NCI-H128 (cell line): ENCODE measurements around the gene PRKAB2.
"Not testable (repeated sequence)": the region's sequence is repeated elsewhere in the genome, so short reads cannot be mapped to it uniquely, and the experiment has no call there.

ENCODE experiments used
- DNase-seq: peaks from one replicate; lab custom pipeline; 2025; ENCODE audit not compliant: unreplicated experiment; lab: John Stamatoyannopoulos, UW

PRKAB2 gene

DNA sequence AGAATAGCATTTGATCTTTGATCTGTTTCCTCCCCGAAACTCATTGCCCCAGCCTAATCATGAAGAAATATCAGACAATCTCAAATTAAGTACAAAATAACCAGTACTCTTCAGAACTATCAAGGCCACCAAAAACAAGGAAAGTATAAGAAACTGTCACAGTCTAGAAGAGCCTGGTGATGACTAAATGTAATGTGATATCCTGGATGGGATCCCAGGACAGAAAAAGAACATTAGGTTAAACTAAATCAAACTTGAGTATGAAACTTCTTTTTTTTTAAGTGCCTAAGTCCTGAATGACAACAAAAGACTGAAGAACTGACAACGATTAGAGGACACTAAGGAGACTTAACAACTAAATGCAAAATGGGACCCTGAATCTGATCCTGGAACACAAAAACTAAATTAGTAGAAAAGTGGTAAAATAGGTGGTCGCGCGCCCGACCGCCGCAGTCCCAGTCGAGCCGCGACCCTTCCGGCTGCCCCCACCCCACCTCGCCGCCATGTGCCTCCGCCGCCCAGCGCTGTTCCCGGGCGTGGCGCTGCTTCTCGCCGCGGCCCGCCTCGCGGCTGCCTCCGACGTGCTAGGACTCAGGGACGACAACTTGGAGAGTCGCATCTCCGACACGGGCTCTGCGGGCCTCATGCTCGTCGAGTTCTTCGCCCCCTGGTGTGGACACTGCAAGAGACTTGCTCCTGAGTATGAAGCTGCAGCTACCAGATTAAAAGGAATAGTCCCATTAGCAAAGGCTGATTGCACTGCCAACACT lies 5.5 kb upstream of the PRKAB2 start:
- no peak for DNase-seq

DNA sequence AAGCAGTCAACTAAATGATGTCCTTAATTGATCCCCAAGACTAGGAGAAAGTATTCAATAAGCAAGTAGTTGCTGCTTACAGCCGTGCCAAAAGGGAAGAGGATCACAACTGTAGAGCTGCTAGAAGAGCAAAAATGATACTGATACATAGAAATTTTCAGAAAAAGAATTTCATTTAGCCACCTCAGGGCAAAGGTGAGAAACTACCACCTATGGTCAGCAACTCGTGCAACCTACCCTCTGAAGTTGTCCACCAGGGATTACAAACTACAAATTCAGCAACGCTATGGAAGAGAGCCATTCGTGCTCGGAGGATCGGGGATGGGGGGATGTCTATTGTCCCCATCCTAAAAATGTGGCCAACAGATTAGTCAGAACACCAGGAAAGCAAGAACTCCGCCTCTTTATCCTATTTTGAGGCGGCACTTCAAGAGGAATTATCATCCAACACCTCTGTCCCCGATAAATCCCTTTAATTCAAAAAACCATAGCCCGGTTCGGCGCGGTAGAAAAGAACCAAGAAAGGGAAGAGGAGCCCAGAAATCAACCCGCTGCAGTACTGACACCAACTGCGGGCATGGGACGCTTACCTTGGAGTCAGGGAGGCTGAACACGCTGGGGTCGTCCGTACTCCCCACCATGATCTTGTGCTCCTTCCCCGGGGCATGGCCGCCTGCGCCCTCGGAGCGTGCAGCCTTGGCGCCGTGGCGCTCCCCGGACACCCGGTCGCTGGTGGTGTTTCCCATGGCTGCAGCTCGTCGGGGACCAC lies 687 bp downstream of the PRKAB2 start:
- DNase-seq: no peak

DNA sequence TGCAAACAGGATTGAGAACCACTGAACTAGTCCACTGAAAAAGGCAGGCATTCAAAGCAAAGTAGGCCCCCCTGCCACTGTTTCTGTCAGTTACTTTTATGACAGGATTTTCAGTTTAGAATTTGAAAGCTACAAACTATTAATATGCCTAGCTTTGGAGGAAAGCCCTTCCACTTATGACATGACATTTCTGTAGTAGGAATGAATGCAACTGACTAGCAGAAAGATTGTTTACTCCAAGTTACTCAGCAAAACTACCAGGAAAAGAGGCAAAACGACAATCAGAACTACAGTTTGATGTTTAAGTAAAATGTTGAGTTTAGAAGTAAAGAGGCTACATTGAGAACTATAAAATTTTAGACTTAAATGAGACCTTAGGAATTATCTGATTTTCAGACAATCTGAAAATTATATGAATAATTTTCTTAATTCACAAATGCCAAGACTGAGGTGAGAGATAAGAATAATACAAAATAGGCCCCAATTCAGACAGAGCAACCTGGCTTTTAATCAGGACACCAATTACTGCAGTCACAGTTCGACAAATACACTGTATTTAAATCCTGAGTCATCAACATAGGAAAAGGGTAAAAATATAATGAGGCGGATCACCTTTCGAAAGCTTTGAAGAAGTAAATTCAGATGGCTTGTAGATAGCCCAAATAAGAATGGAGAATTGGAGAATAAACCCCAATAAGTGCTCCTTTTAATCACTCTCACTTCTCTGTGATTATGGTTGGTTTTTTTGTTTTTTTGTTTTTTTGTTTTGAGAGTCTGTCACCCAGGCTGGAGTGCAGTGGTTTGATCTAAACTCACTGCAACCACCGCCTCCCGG lies 2.2 kb downstream of the PRKAB2 start:
- no peak for DNase-seq

DNA sequence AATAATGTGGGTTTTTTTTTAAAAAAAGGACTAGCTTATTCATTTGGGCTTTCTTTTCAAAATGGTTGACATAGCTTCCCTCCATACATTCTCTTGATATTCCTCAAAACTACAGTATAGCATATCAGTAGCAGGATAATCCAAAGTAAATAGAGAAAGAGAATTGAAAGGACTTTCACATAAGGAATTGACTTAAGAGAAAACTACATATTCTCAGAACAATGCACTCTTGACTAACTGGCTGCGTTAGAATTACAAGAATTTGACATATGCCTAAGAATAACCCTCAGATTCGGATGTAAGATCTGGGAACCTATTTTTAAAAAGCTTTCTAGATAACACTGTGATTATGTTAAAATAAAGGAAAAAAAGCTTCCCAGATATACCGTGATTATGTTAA lies 3.1 kb downstream of the PRKAB2 start:
- no peak for DNase-seq

DNA sequence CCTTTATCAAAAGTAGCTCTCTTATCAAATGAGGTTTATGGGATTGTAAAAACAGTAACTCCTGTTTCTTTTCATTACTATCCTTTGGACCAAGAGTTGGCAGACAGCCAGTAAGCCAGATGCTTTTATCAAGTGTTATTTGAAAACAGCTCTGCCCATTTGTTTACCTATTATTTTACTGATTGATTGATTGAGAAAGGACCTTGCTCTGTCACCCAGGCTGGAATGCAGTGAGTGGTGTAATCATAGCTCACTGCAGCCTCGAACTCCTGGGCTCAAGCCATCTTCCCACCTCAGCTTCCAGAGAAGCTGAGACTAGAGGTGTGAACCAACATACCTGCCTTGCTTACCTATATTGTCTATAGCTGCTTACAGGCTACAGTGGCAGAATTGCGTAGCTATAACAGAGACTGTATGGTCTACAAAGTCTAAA lies 3.6 kb downstream of the PRKAB2 start:
- DNase-seq: no peak

DNA sequence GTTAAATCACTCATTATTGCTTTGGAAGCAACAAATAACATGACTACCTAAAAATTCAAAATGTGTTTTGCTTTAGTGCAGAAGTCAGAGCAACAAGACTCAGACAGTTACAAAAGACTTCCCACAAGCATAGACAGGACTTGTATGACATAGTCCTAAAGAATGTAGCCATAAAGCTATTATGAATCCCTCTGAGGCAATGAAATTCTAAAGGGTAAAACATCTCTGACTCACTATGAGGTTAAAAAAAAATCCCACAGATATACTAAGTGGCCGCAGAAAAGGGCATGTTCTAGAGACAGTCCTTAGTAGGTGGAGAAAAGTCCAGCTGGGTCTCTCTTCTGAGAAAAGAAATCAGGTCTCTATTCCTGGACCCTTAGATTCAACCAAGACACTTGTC lies 4.9 kb downstream of the PRKAB2 start:
- DNase-seq: no peak

DNA sequence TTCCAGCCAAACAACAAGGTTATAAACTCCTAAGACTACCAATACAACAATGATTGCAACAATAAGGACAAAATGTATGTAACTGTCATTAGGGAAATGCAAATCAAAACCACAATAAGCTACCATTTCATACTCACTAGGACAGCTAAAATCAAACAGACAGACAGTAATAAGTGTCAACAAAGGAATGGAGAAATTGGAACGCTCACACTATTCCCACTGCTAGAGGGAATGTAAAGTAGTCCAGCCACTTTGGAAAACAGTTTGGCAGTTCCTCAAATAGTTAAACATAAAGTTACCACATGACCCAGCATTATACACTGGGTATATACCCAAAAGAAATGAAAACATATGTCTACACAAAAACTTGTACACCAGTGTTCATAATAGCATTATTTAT lies 9.3 kb downstream of the PRKAB2 start:
- DNase-seq: no peak

DNA sequence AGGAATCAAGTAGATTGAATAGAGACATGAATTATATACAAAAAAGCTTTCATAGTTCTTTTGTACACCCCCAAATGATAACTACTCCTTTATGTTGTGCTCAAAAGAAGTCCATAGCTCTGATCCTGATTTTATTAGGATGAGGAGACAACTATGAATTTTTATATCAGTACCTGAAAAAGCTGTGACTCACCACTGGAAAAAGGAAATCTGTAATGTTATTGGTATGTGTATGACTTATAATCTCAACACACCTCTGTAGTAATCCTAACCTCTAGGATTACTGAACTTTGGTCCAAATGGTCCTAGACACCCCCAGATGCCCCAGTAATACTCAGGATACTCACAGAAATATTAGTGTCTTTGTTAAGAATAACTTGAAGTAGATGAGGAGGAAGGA lies 10.2 kb downstream of the PRKAB2 start:
- DNase-seq: no peak

DNA sequence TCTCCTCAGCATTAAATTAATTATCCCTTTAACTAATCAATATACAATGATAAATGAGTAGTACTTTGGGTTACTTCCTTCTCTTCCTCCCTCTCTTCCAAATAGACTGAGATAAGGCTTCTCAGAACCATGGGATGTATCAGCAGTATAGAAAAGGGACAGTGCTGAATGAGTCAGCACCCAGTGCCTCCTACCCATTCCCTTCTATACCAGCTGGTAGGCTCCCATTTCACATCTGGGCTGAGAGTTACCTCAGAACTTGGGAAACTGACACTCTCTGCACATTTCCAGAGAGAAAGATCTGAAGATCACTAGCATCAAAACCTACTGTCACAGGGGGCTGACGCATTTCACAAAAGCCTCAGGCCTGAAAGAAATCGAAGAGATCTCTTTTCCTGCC lies 15.2 kb downstream of the PRKAB2 start:
- not testable (repeated sequence) for DNase-seq

DNA sequence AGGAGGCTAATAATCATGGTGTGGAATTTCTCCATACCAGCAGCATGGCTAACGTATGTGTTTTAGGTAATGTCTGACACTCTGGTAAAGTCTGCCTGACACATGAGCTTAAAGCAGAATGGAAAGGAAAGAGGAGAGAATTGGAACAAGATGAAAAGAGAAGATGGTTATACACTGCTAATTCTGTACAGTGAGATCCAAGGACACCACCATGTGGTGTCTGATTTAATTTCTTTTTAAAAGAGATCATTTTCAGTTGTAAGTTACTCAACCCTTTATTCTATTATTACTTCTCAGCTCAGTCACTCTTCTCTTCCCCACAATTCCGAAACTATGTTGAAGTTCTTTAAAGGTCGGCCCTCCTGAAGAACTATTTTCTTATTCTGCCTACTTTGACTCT lies 15.6 kb downstream of the PRKAB2 start:
- DNase-seq: no peak

DNA sequence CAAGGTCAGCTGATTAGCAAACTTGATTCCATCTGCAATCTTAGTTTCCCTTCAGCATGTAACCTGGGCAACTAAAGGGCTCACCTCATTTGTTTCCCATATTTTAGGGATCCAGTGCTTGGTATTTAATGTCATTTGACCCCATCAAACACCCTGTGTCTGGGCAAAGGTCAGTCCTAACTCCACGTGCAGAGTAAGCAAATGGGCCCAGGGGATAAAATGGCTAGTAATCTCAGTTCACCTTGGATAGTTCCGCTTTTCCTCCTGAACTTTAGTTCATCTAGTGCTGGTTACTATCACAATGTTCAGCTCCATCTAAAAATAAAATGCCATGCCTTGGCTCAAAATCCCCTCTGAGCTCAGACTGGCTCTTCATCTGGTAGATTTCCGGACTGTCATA lies 19.5 kb downstream of the PRKAB2 start:
- DNase-seq: no peak

DNA sequence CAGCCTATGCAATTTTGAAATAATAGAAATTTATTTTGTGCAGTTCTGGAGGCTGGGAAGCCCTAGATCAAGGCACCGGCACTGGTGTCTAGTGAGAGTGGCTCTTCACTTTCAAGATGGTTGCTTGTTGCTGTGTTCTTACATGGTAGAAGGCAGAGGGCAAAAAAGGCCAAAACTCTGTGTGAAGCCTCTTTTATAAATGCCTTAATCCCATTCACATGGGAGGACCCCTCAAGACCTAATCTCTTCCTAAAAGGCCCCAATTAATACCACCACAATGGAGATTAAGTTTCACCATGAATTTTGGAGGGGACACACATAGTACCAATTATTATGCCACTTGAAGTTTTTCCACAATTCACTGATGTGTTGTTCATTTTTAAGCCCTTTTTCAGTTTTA lies 21.0 kb downstream of the PRKAB2 start:
- no peak for DNase-seq

DNA sequence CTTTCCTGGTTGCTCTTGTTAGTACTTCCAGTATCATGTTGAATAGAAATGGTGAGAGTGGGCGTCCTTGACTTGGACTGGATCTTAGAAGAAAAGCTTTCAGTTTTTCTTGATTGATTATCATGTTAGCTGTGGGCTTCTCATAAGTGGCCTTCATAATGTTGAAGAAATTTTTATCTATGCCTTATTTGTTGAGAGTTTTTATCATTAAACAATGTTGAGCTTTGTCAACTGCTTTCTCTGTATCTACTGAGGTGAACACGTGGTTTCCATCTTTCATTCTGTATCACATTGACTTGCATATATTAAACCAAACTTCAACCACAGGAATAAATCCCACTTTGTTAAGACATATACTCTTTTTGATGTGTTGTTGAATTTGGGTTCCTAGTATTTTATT lies 29.4 kb downstream of the PRKAB2 start:
- no peak for DNase-seq

DNA sequence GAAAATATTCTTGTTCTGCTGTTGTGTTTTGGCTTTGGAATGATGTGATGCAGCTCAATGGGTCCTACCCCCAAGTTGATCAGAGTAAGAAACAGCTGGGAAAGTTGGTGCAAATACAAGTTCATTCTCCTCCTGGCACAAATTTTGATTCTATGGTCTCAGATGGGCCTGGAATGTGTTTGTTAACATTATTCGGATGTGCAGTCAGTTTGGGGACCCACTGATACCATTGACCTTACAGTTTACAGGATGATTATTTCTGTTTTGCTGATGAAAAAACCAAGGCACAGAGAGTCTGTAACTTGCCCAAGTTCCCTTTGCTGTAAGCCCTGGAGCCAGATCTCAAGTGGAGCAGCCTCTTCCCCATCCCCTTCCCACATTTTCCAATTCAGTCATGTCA lies 41.5 kb downstream of the PRKAB2 start:
- not testable (repeated sequence) for DNase-seq

DNA sequence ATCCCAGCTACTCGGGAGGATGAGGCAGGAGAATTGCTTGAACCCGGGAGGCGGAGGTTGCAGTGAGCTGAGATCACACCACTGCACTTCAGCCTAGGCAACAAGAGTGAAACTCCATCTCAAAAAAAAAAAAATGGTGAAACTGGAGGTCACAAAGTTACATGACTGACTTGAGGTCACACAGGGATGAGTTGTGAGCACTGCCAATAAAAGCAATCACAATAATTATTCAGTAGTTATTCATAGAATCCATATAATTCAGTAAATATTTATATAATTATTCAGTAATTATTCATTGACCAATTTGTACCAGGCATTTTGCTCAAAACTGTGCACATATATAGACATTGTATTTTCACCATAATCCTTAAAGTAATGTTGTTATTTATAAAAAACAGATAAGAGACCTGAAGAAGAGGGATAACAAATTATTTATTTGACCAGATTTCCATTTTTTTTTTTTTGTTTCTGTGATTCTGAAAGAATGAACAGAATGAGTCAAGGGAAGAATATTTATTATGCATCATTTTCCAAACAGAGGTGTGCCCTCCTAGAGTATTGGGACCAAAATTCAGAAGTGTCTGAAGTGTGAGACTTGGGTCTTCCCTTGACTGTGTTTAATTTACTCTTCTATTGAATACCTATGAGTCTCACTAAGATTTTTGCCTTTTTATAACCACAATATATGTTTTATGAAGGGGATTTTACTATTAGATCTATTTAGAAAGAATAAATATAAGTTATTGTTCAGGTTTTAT lies 43.0 kb downstream of the PRKAB2 start:
- no peak for DNase-seq

DNA sequence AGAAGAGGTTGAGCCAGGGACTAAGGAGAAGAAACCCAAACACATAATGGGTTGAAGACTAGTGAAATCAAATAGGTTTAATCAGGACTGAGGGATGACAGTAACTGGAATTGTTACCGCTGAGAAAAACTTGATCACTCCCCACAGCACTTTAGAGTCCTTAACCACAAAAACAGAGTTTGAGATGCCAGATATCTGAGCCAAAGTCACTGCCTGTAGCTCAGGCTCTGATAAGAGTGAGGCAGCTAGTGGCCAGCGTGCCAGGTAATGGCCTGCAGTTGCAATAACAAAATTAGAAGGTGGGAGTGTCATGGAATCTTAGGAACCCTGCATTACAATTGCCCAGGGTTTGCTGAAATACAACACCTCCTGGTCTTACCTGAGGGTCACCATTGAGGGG lies 48.0 kb downstream of the PRKAB2 start:
- DNase-seq: no peak

DNA sequence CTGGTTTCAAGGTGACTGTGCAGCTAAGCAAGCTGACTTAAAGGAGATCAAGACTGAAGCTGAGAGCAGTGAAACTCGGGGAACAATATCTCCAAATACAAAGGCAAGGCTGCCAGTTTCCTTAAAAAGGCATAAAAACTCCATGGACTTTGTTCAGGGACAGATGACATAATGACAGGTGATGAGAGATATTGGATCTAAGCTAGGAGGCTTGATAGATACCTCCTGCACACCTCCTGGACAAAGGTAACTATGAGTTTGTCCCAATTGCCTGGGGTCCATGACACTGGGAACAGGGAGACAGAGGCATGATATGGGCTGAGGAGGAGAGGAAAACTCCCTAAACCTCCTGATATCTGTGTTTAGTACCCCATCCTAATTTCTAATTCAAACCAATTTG lies 55.2 kb downstream of the PRKAB2 start:
- DNase-seq: no peak

DNA sequence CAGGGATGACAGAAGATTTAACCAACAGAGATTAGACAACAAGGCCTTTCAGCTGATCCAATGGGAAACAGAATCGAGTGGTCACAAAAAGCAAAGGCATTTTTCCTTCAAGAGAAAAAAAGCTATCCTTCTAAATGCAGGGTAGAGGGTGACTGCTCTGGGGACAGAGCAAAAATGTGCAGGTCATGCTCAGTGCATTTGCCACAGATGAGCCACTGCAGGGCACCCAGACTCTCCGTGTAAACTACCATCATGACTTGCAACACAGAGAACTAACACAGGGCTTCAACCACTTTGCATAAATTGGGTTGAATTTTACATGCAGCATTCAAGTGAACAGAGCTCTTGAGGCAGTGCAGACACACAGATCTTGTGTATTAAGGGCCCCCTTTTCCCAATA lies 56.8 kb downstream of the PRKAB2 start:
- DNase-seq: no peak

DNA sequence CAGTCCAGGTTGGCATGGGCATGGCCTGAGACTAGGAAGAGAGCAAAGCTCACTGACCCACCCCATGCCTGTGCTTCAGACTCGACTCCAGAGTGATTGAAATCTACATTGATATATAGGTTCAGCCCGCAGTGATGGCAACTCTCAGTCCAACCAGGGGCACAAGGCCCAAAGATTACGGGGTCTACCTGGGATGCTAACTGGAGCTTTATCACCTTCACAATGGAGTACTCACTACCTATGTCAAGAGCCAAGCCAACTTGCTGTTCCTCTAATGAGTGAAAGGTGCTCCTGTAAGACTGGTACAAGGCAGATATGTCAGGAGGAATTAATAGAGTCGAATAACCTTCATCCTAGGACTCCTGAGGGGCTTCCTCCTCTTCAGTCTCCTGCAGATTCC lies 57.2 kb downstream of the PRKAB2 start:
- not testable (repeated sequence) for DNase-seq

DNA sequence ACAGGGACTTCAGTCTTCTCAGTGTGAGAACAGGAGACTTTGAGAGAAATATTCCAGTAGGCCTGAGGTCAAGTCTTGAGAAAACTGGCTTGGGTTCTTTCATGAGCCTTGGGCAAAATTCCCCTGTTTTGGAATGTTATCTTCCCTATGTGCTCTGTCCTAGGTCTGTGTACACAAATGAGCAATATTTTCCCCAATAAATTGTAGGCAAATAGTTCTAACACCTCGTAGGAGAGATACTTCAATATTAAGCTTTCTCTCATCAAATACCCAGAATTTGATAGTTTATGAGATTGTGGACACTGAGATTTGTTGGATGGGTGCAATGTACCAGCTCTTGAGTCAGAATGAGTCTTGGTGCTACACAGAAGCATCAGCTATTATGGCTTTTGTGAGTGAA lies 57.9 kb downstream of the PRKAB2 start:
- DNase-seq: not testable (repeated sequence)
